GM19397 (cell line): ENCODE results near the gene RABGAP1L.
"Not testable (repeated sequence)": the region's sequence is repeated elsewhere in the genome, so short reads cannot be mapped to it uniquely, and the experiment has no call there.

Experiments
- ATAC-seq: cut with Tn5 transposase; IDR thresholded peaks from one replicate; pipeline ENCODE4 v1.9.1; 2021; ENCODE audit warnings: mild to moderate bottlenecking, moderate library complexity; ENCODE audit not compliant: unreplicated experiment

Gene RABGAP1L

GRCh38 chr1:174649572-174649971, 490.3 kb downstream of the RABGAP1L start:
- ATAC-seq, result not testable (repeated sequence)

DNA sequence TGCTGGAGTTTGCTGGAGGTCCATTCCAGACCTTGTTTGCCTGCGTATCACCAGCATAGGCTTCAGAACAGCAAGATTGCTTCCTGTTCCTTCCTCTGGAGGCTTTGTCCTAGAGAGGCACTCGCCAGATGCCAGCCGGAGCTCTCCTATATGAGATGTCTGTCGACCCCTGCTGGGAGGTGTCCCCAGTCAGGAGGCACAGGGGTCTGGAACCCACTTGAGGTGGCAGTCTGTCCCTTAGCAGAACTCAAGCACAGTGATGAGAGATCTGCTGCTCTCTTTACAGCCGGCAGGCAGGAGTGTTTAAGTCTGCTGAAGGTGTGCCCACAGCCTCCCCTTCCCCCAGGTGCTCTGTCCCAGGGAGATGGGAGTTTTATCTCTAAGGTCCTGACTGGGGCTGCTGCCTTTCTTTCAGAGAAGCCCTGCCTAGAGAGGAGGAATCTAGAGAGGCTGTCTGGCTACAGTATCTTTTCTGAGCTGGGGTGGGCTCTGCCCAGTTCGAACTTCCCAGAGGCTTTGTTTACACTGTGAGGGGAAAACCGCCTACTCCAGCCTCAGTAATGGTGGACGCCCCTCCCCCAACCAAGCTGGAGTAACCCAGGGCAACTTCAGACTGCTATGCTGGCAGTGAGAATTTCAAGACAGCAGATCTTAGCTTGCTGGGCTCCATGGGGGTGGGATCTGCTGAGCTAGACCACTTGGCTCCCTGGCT, 493.4 kb downstream of the RABGAP1L start:
- ATAC-seq, result no peak

GRCh38 chr1:174654560-174654959, 495.2 kb downstream of the RABGAP1L start:
- ATAC-seq, result no peak

- ATAC-seq, result no peak
Observed at GRCh38 chr1:174656409-174657059, 497.2 kb downstream of the RABGAP1L start.

DNA sequence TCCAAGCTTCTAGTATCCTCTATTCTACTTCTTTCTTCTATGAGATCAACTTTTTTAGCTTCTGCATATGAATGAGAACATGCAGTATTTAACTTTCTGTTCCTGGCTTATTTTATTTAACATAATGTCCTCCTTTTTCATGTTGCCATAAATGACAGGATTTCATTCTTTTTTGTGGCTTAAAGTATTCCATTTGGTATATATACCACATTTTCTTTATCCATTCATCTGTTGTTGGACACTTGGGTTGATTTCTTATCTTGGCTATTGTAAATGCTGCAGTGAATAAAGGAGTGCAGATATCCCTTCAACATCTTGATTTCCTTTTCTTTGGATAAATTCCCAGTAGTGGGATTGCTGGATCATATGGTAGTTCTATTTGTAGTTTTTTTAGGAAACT, 498.1 kb downstream of the RABGAP1L start:
- ATAC-seq, result no peak

- ATAC-seq, result no peak
Observed at GRCh38 chr1:174657893-174658292, 498.6 kb downstream of the RABGAP1L start.

- ATAC-seq, result no peak
Observed at GRCh38 chr1:174659823-174660222, 500.5 kb downstream of the RABGAP1L start.

- no peak for ATAC-seq
Observed at GRCh38 chr1:174660476-174660875, 501.2 kb downstream of the RABGAP1L start.

DNA sequence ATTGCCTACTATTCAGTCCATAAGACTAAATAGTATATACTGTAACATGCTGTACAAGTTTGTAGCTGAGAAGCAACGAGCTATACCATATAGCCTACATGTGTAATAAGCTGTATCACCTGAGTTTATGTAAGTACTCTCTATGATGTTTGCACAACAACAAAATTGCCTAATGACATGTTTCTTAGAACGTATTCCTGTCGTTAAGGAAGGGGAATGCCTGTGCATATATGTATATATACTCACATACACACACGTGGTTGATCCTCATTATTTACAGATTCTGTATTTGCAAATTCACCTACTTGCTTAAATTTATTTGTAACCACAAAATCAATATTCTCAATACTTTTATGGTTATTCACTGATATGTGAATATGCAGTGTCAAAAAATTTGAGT, 504.0 kb downstream of the RABGAP1L start:
- ATAC-seq, result no peak

GRCh38 chr1:174666248-174666647, 506.9 kb downstream of the RABGAP1L start:
- no peak for ATAC-seq

GRCh38 chr1:174671826-174672225, 512.5 kb downstream of the RABGAP1L start:
- ATAC-seq, result no peak

- no peak for ATAC-seq
Observed at GRCh38 chr1:174676856-174677255, 517.5 kb downstream of the RABGAP1L start.

DNA sequence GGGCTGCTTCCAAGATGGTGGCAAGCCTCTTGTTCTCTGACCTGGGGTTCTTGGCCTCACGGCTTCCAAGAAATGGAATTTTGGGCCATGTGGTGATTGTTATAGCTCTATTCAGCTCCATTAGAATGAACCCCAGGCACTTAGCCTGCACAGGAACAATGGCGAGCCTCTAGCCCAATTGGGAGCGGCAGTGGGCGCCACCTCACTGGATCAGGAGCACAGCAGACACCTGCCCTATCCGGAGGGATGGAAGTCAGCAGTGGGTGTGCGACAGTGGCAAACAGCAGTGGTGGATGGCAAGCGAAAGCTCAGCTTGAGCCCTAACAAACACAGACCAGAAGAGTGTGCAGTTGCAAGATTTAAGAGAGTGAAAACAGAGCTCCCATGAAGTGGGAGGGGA, 519.3 kb downstream of the RABGAP1L start:
- ATAC-seq, result no peak

DNA sequence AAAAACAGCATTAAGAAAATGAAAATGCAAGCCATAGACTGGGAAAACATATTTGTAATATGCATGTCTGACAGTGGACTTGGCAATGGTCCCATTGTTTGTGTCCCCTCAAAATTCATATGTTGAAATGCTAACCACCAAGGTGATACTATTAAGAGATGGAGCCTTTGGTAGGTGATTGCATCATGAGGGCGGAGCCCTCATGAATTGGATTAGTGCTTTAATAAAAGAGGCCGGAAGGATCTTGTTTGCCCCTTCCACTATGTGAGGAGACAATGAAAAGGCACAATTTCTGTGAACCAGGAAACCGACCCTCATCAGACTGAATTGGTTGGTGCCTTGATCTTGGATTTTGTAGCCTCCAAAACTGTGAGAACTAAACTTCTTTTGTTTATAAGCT, 520.8 kb downstream of the RABGAP1L start:
- no peak for ATAC-seq

- no peak for ATAC-seq
Observed at GRCh38 chr1:174682419-174683008, 523.2 kb downstream of the RABGAP1L start.

DNA sequence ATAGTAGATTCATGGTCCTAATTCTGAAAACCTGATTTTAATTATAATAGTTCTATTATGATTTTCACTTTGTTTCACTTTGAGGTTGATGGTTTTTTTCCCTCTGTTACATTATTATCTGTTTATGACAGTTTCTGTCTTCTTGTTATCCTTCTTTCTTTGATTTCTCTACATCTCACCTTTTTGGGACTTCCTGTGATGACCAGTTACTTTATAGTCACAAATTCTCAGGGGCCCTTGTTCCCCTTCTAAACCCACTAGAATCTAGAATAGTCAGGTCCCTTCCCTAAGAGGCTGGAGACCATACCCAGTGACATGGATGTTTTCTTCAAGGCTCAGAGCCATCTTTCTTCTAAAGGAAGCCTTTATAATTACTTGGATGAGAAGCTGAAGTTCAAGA, 526.9 kb downstream of the RABGAP1L start:
- no peak for ATAC-seq

DNA sequence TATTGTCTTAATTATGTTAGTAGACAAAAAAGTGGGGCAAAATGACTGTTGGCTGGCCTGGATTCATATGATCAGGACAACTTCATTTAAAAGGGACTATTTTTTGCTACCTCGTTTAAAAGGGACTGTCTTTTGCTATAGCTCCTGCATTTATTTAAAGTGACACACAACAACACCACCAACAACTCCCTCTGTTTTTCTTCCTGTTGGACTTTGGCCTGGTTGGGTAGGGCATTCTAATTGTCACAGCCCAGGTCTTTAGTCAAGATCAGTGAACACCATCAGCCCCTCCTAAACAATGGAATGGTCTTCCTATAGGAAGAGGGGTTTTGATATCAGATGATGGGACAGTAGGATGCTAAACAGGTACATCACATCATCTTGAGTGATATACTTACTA, 530.2 kb downstream of the RABGAP1L start:
- no peak for ATAC-seq

- no peak for ATAC-seq
Observed at GRCh38 chr1:174690266-174690665, 530.9 kb downstream of the RABGAP1L start.

DNA sequence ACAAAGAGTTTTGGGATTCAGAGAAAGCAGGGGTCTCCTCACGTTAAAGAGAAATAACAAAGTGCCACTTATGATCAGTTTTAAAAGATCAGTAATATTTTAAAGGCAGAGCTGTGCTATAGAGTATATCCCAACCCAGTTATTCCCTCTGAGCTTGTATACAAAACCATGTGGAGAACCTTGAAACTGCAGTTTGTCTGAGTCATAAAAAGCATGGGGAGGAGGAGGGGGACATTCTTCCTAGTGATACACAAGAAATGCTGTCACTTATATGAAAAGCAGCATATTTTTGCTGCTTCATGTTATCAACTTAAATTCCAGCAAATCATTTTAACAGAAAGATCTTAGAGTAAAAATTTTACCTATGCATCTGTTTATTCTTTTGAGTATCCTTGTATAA, 533.0 kb downstream of the RABGAP1L start:
- ATAC-seq, result no peak

DNA sequence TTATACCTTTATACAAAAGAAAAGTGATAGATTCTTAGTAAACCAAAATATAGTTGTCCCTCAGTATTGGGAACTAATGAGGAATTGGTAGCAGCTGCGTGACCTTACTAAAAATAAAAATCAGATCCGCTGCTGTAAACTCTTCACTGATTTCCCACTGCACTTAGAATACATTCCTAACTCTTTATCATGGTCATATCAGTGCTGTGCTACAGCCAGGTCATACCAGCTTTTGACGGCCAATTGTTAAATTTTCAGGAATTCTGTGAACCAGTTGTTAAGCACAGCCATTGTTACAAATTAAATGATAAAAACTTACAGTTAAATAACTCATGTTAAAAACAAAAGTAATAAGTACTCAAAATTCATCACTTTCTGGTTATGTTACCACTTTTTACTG, 533.8 kb downstream of the RABGAP1L start:
- no peak for ATAC-seq

DNA sequence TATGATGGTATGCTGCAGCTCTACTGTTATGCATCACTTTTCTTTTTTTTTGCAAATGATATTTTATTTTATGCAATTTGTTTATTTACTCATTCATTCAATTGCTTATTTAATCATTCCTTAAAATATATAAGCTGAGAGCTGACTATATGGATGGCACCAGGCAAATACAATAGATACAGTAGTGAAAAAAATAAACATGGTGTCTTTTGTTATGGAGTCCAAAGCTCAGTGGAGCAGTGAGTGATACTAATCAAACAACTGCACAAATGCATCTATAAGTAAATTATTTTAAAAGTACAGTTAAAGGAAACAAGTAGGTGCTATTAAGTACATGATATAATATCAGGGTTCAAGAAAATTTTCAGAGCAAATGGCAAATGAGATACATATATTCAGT, 534.2 kb downstream of the RABGAP1L start:
- not testable (repeated sequence) for ATAC-seq
